ENCODE data around the gene ATP1A2.

DNA sequence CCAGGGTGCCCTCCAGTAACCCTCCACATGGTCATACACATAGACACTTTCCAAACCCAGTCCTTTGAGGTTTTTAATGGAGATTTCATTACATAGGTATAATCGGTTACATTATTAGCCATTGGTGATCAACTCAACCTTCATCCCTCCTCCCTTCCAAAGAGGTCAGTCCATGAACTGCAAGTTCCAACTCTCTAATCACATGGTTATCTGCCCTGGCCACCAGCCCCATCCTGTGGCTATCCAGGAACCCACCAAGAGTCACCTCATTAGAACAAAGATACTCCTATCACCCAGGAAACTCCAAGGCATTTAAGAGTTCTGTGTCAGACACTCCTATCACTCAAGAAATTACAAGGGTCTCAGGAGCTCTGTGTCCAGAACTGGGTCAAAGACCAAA is 48.1 kb downstream of the ATP1A2 start:
- TF ChIP-seq, protein P1, sequence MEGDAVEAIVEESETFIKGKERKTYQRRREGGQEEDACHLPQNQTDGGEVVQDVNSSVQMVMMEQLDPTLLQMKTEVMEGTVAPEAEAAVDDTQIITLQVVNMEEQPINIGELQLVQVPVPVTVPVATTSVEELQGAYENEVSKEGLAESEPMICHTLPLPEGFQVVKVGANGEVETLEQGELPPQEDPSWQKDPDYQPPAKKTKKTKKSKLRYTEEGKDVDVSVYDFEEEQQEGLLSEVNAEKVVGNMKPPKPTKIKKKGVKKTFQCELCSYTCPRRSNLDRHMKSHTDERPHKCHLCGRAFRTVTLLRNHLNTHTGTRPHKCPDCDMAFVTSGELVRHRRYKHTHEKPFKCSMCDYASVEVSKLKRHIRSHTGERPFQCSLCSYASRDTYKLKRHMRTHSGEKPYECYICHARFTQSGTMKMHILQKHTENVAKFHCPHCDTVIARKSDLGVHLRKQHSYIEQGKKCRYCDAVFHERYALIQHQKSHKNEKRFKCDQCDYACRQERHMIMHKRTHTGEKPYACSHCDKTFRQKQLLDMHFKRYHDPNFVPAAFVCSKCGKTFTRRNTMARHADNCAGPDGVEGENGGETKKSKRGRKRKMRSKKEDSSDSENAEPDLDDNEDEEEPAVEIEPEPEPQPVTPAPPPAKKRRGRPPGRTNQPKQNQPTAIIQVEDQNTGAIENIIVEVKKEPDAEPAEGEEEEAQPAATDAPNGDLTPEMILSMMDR (IDR thresholded peaks at IDR 0.05; ENCODE audit: low read depth, low read length, missing input control) = peak; percentile 7
- TF ChIP-seq YY1 (IDR thresholded peaks at IDR 0.05) (no peak), RXRA (IDR thresholded peaks at IDR 0.05) (no peak), TAF1 (conservative IDR thresholded peaks at IDR 0.05) (no peak), RAD21 (IDR thresholded peaks at IDR 0.05) (peak in 1 of 2 donors; percentile 34), HNF4G (IDR thresholded peaks at IDR 0.05) (no peak), FOXA1 (IDR thresholded peaks at IDR 0.05) (no peak), NR2F2 (IDR thresholded peaks at IDR 0.05) (no peak), JUND (IDR thresholded peaks at IDR 0.05) (no peak)
- TF ChIP-seq, protein P2, sequence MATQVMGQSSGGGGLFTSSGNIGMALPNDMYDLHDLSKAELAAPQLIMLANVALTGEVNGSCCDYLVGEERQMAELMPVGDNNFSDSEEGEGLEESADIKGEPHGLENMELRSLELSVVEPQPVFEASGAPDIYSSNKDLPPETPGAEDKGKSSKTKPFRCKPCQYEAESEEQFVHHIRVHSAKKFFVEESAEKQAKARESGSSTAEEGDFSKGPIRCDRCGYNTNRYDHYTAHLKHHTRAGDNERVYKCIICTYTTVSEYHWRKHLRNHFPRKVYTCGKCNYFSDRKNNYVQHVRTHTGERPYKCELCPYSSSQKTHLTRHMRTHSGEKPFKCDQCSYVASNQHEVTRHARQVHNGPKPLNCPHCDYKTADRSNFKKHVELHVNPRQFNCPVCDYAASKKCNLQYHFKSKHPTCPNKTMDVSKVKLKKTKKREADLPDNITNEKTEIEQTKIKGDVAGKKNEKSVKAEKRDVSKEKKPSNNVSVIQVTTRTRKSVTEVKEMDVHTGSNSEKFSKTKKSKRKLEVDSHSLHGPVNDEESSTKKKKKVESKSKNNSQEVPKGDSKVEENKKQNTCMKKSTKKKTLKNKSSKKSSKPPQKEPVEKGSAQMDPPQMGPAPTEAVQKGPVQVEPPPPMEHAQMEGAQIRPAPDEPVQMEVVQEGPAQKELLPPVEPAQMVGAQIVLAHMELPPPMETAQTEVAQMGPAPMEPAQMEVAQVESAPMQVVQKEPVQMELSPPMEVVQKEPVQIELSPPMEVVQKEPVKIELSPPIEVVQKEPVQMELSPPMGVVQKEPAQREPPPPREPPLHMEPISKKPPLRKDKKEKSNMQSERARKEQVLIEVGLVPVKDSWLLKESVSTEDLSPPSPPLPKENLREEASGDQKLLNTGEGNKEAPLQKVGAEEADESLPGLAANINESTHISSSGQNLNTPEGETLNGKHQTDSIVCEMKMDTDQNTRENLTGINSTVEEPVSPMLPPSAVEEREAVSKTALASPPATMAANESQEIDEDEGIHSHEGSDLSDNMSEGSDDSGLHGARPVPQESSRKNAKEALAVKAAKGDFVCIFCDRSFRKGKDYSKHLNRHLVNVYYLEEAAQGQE (IDR thresholded peaks at IDR 0.05) = no peak
- TF ChIP-seq, protein P3, sequence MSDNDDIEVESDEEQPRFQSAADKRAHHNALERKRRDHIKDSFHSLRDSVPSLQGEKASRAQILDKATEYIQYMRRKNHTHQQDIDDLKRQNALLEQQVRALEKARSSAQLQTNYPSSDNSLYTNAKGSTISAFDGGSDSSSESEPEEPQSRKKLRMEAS (IDR thresholded peaks at IDR 0.05) = no peak
- TF ChIP-seq, protein P4, sequence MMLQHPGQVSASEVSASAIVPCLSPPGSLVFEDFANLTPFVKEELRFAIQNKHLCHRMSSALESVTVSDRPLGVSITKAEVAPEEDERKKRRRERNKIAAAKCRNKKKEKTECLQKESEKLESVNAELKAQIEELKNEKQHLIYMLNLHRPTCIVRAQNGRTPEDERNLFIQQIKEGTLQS (IDR thresholded peaks at IDR 0.05) = no peak
- TF ChIP-seq, protein P5, sequence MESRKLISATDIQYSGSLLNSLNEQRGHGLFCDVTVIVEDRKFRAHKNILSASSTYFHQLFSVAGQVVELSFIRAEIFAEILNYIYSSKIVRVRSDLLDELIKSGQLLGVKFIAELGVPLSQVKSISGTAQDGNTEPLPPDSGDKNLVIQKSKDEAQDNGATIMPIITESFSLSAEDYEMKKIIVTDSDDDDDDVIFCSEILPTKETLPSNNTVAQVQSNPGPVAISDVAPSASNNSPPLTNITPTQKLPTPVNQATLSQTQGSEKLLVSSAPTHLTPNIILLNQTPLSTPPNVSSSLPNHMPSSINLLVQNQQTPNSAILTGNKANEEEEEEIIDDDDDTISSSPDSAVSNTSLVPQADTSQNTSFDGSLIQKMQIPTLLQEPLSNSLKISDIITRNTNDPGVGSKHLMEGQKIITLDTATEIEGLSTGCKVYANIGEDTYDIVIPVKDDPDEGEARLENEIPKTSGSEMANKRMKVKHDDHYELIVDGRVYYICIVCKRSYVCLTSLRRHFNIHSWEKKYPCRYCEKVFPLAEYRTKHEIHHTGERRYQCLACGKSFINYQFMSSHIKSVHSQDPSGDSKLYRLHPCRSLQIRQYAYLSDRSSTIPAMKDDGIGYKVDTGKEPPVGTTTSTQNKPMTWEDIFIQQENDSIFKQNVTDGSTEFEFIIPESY (IDR thresholded peaks at IDR 0.05) = no peak
